SW480 (cell line): Measurements from ENCODE around the gene SLFN5.
A peak's percentile ranks its signal among the peaks of the same experiment; 100 is the strongest.
"Not testable (repeated sequence)": the region's sequence is repeated elsewhere in the genome, so short reads cannot be mapped to it uniquely, and the experiment has no call there.

Experiments used
- DNase-seq: peaks from one replicate; pipeline ENCODE4 v3.0.0-alpha.2; 2016; ENCODE audit warnings: low spot score

Gene SLFN5

GRCh38 chr17:35242805-35243560, at the start of gene SLFN5:
SLFN5 (plus strand) TSS chr17:35243072; CDS start chr17:35258691, 15,619 bp downstream.
- DNase-seq: peak; percentile 92

DNA sequence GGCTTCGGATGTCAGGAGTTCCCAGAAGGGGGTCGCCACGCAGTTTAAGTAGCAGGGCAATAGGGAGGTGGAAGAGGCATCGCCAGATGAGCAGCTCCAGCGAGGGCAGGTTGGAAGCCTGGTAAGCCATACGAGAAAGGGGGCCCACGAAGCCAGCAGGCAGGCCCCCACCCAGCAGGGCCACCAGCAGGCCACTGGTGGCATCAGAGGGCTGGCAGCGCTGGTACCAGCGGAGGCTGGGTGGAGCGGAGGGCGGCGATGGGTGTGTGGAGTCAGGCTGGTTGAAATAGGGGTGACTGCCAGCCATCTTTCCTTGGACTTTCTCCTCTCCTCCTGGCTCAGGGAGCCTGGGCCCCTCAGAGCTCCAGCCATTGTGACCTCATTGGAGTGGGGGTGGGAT, 48.9 kb upstream of the SLFN5 start, which contains the start of gene SLC35G3:
Gene SLC35G3, minus strand, starts transcription at position 393 of the 400 bp plus-strand sequence. Its CDS starts 86 bp downstream, at position 307.
- not testable (repeated sequence) for DNase-seq

GRCh38 chr17:35195062-35195461, 47.8 kb upstream of the SLFN5 start:
- not testable (repeated sequence) for DNase-seq

DNA sequence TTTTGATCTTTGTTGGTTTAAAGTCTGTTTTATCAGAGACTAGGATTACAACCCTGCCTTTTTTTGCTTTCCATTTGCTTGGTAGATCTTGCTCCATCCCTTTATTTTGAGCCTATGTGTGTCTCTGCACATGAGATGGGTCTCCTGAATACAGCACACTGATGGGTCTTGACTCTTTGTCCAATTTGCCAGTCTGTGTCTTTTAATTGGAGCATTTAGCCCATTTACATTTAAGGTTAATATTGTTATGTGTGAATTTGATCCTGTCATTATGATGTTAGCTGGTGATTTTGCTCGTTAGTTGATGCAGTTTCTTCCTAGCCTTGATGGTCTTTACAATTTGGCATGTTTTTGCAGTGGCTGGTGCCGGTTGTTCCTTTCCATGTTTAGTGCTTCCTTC, 40.3 kb upstream of the SLFN5 start:
- DNase-seq: not testable (repeated sequence)

GRCh38 chr17:35210741-35211140, 32.1 kb upstream of the SLFN5 start:
- DNase-seq: no peak

- DNase-seq: no peak
Observed at GRCh38 chr17:35212668-35213067, 30.2 kb upstream of the SLFN5 start.

GRCh38 chr17:35213412-35213940, 29.4 kb upstream of the SLFN5 start:
- DNase-seq: no peak

GRCh38 chr17:35214192-35214591, 28.7 kb upstream of the SLFN5 start:
- no peak for DNase-seq

DNA sequence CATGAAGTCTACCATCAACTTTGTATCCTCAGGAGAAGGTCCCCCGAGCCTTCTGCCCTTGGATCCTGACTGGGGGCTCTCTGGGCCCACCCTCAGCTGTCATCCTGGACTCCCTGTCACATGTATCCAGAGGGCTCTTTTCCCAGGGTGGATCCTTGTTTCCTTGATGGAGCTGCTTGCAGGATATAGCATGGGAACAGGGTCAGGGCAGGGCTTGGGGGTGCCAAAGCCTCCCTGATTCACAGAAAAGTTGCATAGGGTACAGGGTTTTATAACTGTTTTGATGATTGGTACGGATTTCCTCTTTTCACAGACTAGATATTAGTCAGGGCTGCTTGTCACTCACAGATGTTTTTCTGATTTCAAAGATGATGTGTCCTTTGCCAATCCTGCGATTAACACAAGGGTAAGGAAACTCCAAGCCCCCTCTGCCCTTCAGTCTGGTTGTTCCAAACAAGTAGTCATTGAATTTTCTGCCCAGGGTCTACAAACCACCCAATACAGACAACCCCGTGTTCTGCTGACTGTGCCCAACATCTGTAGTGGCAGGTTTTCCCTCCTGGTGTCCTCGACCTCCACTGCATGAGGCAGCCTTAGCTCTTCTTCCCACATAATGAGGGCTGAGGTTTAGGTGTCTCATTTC, 28.1 kb upstream of the SLFN5 start:
- DNase-seq: no peak

GRCh38 chr17:35217107-35217506, 25.8 kb upstream of the SLFN5 start:
- DNase-seq: no peak

DNA sequence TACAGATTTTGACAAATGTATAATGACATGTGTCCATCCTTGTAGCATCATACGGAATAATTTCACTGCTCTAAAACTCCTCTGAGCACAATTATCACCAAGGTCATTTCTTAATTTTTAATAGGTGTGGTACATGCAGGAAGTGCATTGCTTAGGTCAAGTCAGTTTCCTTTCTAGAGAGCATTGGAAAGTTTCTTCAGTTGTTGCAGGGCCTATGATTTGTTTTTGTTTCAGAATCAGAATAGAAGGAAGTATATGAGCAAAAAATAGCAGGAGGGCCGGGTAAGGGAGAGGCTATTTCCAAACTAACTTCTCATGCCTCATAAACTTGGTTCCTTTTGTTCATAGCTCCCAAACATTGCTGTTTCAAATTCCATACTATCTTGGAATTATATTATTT, 24.0 kb upstream of the SLFN5 start:
- DNase-seq: no peak

DNA sequence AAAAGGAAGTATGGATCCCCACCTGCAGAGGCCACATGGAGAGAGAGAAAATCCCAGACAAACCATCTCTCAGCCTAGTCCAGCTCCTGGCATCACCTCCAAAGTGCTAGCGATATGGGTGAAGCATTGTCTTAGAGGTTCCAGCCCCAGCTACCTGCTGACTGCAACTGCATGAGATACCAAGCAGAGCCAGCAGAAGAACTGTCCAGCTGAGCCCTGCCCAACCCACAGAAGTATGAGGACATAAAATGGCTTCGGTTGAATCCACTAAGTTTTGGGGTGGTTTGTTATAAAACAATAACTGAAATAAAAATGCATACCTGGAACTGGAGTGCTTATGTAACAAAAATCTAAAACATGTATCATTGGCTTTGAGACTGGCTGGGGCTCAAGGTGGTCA, 20.4 kb upstream of the SLFN5 start:
- DNase-seq: no peak

DNA sequence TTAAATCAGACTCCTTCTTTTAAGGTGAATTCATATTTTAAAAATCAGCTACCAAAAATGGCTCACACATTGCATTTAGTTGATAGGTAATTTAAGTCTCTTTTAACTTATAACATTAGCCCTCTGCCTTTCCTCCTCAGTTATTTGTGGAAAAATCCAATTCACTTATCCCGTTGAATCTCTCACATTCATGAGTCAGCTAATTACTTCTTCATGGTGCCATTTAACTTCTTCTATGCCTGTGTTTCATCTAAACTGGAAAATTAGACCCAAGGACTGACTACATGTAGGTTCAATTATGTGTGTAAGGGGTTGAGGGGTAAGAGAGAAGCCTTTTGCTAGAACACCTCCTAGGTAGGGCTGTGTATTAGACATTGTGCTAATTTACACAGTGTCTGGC, 18.4 kb upstream of the SLFN5 start:
- DNase-seq: no peak

- no peak for DNase-seq
Observed at GRCh38 chr17:35227546-35227945, 15.3 kb upstream of the SLFN5 start.

GRCh38 chr17:35229638-35230037, 13.2 kb upstream of the SLFN5 start:
- no peak for DNase-seq

GRCh38 chr17:35234315-35234714, 8.6 kb upstream of the SLFN5 start:
- not testable (repeated sequence) for DNase-seq

DNA sequence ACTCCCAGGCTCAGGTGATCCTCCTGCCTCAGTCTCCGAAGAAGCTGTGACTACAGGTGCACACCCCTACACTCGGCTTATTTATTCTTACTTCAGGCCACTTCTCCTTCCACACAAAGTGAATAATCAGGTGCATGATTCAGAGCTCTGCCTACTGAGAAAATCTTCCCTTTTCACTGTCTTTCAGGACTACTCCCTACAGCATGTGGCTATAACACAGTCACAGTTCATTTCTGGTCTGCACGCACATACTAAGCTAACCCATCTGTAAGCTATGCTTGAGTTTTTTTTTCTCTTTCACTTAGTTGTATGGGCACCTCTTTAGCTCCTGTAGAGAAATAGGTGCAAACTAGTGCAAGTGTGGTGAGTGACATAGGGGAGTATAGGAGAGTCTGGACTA, 7.6 kb upstream of the SLFN5 start:
- no peak for DNase-seq

- no peak for DNase-seq
Observed at GRCh38 chr17:35235917-35236316, 7.0 kb upstream of the SLFN5 start.

- no peak for DNase-seq
Observed at GRCh38 chr17:35236821-35237220, 6.1 kb upstream of the SLFN5 start.

DNA sequence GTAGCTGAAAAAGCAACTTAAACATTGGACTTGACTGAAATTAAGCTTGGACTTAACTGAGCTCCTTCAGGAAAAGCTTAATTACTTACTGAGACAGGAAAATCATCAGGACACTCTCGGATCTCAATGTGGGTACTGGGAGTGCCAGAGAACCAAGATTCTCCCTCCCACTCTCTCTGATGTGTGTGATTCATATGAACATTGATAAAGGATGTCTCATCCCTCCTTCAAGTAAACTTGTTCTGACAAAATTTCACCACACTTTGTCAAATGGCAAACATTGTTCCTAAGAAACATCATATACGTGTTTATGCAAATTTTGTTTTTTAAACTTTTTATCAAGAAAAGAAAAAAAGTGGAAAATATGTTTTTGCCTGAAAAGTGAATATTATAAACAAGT, 4.1 kb upstream of the SLFN5 start:
- no peak for DNase-seq

GRCh38 chr17:35239823-35240222, 3.0 kb upstream of the SLFN5 start:
- DNase-seq: no peak

DNA sequence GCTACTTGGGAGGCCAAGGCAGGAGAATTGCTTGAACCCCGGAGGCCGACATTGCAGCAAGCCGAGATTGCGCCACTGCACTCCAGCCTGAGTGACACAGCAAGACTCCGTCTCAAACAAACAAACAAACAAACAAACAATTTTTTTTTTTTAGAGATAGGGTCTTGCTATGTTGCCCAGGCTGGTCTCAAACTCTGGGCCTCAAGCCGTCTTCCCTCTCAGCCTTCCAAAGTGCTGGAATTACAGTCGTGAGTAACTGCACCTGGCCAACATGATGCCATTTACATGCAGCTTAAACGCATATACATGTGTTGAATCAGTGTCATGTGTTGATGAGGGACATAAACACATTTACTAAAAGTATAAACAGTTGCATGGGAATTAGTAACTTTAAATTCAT, 2.0 kb upstream of the SLFN5 start:
- DNase-seq: no peak

GRCh38 chr17:35241520-35241919, 1.4 kb upstream of the SLFN5 start:
- DNase-seq: no peak
